Suprapubic skin (tissue), 4 donors: Measurements from ENCODE around the gene SUPT6H.

Source experiments
- POLR2A ChIP-seq, 2 donors: fragments of 450-650 bp; IDR thresholded peaks; one replicate each; pipeline ENCODE4 v1.6.1; 2017; ENCODE audit warnings: antibody characterized with exemption in 2 of 2, mild to moderate bottlenecking in 2 of 2, moderate library complexity in 2 of 2
- POLR2AphosphoS5 ChIP-seq, 3 donors: sonication (generic); formaldehyde crosslinking; IDR thresholded peaks; one replicate each; pipeline ENCODE4 v1.6.1; 2017; ENCODE audit warnings: antibody characterized with exemption in 3 of 3
- TF ChIP-seq, protein P1 (sequence below), 2 donors: fragments of 200-600 bp in 1 of 2; fragments of 450-650 bp in 1 of 2; sonication (generic) in 1 of 2; IDR thresholded peaks; one replicate each; pipeline ENCODE4 v1.5.1; 2016 to 2019; ENCODE audit warnings: antibody characterized with exemption in 2 of 2, mild to moderate bottlenecking in 1 of 2, moderate library complexity in 1 of 2

- TF ChIP-seq, protein P1, sequence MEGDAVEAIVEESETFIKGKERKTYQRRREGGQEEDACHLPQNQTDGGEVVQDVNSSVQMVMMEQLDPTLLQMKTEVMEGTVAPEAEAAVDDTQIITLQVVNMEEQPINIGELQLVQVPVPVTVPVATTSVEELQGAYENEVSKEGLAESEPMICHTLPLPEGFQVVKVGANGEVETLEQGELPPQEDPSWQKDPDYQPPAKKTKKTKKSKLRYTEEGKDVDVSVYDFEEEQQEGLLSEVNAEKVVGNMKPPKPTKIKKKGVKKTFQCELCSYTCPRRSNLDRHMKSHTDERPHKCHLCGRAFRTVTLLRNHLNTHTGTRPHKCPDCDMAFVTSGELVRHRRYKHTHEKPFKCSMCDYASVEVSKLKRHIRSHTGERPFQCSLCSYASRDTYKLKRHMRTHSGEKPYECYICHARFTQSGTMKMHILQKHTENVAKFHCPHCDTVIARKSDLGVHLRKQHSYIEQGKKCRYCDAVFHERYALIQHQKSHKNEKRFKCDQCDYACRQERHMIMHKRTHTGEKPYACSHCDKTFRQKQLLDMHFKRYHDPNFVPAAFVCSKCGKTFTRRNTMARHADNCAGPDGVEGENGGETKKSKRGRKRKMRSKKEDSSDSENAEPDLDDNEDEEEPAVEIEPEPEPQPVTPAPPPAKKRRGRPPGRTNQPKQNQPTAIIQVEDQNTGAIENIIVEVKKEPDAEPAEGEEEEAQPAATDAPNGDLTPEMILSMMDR (IDR thresholded peaks at IDR 0.05) = no peak
- TF ChIP-seq POLR2AphosphoS5 (IDR thresholded peaks at IDR 0.05) (no peak), POLR2A (IDR thresholded peaks at IDR 0.05) (no peak)
Observed at GRCh38 chr17:28748852-28749515, 87.0 kb downstream of the SUPT6H start.
